HuH-7.5 (cell line): ENCODE measurements around the gene TACR2.

Source experiments
- DNase-seq: peaks from one replicate; pipeline ENCODE4 v3.0.0; 2011; ENCODE audit warnings: low spot score

TACR2 gene

GRCh38 chr10:69419096-69419743, 2.5 kb upstream of the TACR2 start:
- DNase-seq = no peak

DNA sequence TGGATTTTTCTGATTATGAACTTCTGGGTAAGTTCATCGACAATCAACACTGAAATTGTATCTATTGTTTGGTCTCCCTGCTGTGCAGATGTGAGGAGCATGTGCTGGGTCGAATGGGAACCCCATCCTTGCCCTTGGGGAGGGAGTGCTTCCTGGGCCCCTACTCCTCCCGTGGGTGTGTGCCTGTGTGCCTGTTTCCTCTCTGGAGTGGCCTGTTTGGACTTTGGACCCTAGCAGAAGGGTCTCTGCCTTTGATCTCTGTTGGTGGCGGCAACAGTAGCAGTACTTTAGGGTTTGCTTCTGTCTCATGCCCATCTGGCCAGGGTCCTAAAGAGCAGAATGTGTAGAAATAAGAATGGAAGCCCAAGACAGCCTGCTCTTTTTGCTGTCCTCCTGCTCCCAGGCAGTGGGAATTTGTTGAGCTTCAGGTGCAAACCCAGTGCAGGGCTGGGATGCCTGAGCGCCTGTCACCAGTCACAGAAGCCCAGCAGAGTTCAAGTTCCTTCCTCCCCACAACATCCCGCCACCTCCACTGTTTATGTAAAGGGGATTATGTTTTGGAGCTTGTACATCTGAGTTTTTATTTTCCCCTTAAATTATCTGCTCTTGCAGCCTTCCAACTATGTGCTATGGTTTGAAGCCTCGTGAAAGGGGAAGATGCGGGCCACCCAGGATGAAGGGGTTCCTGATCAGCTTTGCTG, 1.5 kb upstream of the TACR2 start:
- DNase-seq = no peak

DNA sequence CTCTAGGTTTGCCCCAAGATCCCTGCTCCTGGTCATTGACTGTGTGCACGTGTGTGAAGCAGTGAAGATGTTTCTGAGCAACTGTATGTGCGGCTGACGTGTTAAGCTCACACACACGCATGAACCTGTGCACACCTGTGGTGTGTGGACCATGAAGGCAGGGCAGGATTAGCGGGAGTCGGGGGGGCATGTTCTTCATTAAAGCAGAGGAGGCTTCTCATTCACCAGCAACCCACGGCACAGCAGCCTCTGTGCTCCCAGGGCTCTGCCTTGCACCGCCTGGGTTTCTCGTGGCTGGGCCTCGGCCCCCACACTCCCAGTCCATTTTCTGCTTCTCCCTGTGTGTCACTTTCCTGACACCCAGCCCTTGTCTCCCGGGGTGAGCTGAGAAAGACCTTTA, 824 bp upstream of the TACR2 start:
- no peak for DNase-seq

- no peak for DNase-seq
These were observed 767 bp downstream of the TACR2 start for GRCh38 chr10:69415951-69416350.

DNA sequence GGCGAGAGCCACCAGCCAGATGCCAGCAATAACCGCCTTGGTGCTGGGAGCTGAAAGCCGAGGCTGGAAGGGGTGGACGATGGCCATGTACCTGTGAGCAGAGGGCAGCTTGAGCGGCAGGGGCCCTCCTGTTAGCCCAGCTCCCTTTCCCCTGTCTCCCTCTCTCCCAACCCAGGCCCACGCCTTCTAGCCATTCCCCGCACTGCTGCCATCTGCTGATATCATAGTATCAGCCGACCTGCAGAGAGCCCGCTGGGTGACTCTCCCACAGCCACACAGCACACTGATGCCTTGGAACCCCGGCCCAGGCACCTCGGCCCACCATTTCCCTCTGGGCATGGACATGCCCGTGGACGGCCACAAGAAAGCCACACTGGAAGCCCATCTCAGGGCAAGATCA, 1.7 kb downstream of the TACR2 start:
- DNase-seq = no peak

DNA sequence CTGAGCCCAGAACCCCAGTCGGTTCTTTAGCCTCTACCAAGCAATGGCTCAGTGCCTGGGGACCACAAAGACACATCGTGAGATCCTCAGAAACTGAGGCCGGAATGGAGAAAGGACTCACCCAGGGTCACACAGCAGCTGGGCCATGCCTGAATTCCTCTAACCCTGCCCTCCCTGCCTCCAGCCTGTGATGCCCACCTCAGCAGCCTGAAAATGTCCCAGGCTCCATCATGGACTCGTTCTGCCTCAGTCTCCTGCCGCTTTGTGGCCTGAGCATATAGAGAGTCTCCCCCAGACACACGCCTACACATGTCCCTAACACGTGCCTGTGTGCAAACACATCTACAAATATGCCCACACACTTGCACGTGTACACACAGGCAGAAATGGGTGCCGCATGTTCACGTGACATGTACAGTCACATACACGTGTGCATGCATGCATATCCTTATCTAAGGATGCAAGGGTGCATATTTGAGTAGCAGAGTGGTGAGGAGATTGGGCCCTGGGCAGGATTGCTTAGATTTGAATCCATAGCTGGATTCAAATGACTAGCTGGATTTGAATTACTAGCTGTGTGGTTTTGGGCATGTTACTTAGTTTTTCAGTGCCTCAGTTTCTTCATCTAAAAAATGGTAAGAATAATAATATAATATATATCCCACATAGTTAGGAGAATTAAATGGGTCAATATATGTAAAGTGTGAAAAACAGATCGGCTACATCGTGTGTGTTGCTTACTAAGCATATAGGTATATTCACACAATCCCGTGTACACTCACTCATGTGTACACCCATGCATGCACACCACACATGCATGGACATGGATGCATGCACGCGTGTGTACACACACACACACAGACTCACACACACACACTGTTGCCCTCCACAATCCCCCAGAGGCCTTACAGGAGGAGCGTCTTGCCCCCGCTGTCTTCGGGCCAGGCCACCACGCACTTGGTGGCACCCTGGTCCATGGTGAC, 2.4 kb downstream of the TACR2 start:
- DNase-seq = no peak

DNA sequence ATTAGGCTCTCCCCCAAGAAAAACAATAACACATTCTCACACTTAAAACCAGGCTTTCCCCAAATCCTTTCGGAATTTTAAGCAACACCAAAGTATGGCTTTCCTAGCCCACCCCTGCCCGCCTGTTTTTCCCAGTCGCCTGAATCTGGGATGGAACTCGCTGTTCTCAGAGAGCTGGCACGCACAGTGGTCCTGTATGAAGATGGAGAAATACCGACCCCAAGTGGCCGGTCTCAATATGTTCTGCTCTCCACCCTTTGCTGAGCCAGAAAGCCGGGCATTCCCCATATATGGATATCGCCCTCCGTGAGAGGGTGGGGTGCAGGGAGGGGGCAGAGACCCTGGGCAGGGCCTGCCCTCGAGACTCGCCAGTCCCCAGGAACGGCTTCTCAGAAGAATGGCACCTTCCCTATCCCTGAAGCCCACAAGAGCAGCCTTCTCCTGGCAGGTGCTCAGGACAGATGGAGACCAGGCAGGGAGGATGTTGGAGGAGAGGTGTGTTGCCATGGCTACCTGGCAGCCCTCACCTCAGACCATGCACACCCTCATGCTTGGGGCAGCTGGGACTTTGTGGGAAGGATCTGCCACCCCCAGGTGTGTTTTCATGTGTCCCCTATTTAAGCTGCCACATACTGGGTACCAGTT, 3.4 kb downstream of the TACR2 start:
- no peak for DNase-seq

DNA sequence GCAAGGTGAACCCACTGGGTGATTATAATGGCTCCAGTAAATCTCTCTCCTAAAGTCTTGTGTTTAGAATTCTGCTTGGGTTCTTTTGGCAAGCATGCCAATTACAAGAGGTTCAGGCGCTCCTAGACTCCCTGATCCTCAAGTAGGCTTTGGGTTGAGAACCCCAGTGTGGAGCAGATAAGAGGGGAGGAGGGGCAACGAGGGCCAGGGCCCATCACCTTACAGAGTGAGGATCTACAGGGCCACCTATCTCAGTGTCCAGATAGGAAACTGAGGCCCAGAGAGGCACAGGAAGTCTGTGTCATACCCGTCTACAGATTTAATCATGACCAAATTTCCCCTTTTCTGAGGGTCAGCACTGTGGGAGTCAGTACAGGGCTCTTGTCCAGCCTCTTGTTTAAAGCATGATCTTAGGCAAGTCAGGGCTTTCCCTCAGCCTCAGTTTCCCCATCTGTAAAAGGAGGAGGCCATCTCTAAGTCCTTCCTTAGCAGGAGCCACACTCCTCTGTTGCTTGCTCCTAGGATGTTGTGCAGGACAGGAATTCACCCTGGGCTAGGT, 4.4 kb downstream of the TACR2 start:
- no peak for DNase-seq

DNA sequence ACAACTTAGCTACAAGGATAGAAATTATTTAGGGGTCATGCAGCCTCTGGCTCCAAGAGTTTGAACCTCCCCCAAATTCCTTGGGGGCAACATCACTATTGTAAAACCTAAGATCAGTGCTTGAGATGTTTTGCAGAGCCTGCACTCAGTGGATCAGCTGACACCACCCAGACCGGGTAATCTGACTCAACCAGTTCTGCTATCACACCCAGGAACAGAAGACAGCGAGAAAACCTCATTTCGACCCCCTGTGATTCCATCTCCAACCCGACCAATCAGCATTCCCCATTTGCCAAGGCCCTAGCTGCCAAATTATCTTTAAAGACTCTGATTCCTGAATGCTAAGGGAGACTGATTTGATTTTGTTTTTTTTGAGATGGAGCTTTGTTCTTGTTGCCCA, 5.2 kb downstream of the TACR2 start:
- DNase-seq = no peak

GRCh38 chr10:69410487-69410886, 6.2 kb downstream of the TACR2 start:
- no peak for DNase-seq

DNA sequence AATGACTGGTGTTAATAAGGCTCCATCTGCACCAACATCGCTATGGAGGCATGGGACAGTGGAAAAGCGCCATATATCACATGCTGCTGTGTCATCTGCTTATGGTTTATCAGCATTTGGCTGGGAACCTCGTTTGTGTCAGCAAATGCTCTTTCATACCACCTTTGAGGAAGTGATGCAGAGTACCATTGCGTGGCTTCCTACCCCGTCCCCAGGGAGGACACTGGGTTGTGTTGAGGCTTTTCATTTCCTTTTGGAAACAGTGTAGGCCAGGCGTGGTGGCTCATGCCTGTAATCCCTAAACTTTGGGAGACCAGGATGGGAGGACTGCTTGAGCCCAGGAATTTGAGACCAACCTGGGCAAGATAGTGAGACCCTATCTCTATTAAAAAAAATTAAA, 6.8 kb downstream of the TACR2 start:
- no peak for DNase-seq

DNA sequence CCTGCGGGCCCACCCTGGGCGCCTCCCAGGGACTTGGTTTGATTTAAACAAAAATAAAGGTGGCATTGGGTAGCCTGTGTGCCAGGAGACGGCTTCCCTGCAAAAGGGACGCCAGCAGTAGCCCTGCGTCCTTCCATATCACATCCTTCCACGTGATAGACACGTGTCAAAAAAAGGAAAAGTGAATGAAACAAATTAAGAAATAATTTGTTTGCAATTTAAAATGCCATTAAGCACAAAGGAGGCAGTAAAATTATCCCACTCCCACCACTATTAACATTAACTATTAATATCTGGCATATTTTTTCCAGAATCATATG, 7.6 kb downstream of the TACR2 start:
- no peak for DNase-seq

DNA sequence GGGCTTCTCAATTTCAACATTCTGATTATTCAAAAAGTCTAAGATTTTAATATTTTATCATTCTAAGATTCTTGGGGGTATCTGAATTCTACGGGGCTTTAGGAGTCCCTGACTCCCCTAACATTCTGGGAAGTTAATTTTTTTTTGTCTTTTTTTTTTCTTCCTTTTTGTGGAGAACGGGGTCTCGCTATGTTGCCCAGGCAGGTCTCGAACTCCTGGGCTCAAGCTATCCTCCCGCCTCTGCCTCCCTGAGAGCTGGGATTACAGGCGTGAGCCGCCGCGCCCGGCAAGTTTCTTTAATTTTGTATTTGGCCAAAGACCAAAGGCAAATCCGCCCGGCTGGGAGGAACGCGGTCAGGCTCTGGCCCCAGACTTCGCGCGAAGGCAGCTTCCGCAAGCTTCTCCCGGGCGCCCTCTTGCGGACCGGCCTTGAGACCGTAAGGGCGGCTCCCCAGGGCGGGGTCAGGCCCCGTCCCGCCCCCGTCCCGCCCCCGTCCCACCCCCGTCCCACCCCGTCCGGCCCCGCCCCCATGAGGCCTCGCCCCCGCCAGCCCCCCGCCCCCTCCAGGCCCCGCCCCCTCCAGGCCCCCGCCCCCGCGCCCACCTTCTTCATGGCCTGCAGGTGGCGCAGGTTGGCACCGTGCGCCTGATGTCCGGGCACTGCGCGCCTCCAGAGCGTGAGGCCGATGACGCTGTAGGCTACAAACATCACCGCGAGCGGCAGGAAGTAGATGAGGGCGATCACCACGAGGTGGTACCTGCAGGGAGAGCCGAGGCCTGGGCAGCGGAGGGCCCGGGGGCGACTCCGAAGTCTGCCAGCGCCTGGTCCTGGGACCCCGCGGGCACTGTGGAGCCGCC, 8.2 kb downstream of the TACR2 start:
- DNase-seq = peak; percentile 69

- no peak for DNase-seq
These were observed 9.0 kb downstream of the TACR2 start for GRCh38 chr10:69407621-69408301.

GRCh38 chr10:69406816-69407580, 9.7 kb downstream of the TACR2 start:
- no peak for DNase-seq

DNA sequence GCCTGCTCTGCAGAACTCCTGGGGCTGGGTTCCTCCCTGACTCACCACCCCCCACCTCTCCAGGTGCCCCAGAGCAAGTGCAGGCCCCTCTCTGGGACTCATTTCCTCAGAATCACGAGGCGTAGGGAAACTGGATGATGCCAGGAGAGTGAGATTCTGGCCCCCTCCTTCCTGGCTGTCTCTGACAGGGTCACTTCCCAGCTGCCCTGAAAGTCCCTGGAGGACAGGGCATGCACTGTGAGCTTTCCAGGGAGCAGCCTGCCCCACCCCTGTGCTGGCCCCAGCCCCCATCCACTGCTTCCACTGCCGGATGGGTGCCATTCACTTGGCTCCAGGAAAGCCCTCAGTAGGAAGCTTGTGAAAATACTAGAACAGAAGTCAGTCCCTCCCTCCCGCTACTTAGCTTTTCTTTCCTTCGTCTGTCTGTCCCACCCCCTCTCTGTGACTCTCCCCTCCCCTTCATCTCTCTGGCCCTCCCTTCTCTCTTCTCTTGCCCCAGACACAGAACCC, 10.4 kb downstream of the TACR2 start:
- no peak for DNase-seq

DNA sequence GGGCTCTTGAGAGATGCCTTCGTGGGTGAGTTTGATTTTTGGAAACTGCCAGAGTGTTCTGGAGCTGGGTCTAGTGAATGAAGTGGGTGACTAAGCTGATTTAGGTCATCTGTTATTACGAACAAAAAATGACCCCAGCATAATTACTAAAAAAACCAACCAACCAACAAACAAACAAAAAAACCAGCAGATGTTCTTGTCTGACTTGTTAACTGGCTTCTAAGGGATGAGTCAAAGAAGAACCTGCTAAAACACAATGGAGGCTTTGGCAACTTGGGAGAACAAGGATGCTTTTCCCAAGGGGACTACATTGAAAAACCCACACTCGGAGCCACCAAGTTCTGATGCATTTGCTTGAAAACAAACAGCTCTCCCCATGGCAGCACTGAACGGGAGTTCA, 11.5 kb downstream of the TACR2 start:
- DNase-seq = no peak

- no peak for DNase-seq
These were observed 11.9 kb downstream of the TACR2 start for GRCh38 chr10:69404786-69405185.

DNA sequence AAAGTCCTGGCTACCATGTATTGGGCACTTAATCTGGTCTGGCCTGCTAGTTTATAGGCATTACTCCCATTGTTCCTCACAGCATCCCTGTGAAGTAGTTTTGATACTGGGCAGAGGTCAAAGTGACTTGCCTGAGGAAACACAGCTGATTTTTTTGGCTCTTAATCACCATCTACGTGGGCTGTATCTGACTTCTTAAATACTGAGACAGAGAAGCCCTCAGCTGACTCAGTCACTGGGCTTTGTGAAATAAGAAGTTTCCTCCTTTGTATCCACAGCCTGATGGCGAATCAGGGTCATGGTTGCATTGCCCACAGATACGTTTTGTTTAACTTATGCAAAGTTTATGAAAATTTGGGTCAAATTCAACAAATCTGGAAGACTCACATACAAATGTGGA, 13.2 kb downstream of the TACR2 start:
- DNase-seq = no peak

DNA sequence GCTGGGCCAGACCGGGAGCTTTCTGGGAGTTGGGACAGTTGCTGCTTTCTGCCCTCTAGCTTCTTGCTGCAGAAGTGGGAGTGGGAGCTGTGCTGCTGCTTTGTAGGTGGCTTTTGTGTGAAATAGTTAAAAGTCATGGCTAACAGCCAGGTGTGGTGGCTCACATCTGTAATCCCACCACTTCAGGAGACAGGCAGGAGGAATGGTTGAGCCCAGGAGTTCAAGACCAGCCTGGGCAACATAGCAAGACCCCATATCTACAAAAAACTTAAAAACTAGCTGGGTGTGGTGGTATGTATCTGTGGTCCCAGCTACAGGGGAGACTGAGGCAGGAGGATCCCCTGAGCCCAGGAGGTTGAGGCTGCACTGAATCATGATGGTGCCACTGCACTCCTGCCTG, 13.7 kb downstream of the TACR2 start:
- no peak for DNase-seq
